ENCODE results near the gene DDX21.
A peak's percentile ranks its signal among the peaks of the same experiment; 100 is the strongest.

Gene DDX21

DNA sequence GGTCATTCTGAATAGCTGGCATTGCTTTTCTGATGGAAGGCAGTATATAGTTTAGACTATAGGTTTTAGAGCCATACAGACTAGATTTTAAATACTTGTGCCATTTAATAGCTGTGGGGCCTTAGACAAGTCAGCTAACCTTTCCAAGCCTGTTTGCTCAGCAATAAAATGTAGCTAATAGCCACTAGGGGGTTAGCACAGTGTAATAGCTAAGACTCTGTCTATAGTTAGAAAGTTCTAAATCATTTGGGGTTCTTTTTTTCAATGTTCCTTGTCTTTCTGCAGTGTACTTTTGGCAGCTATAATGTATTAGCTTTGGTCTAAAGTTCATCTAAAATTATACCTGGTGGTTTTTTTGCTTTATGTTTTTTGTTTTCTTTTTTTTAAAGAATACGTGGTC is 25.1 kb downstream of the DDX21 start:
- Histone ChIP-seq H2BK120ac (ENCODE audit: low read depth, low read length) (no peak overlapping the region), H4K8ac (ENCODE audit: low read length) (no peak overlapping the region), H3K4me2 (ENCODE audit: low read length, poor library complexity, severe bottlenecking) (no peak overlapping the region), H2BK5ac (ENCODE audit: low read depth, low read length, poor library complexity, severe bottlenecking) (no peak overlapping the region), H3K9me3 (ENCODE audit: control insufficient read depth, low read length) (no peaks in the 10 kb centered on the region), H3K9ac (ENCODE audit: low read length) (no peak overlapping the region), H3K4me3 (ENCODE audit: insufficient read depth in 1 of 2, low read depth in 1 of 2, low read length in 2 of 2) (no peak overlapping the region), H2BK12ac (ENCODE audit: low read length in 2 of 2) (no peak overlapping the region), H2AK5ac (ENCODE audit: low read length, severe bottlenecking) (no peak overlapping the region), H2AFZ (ENCODE audit: low read depth, low read length) (no peak overlapping the region), H2BK15ac (ENCODE audit: low read depth, poor library complexity, severe bottlenecking) (no peak overlapping the region), H3K14ac (ENCODE audit: low read length in 2 of 2) (no peak overlapping the region), H3K18ac (ENCODE audit: low read depth in 1 of 2, low read length in 2 of 2) (no peak overlapping the region), H3K27ac (ENCODE audit: low read length, poor library complexity, severe bottlenecking) (no peak overlapping the region), H3K36me3 (ENCODE audit: control insufficient read depth in 1 of 2, insufficient read depth in 2 of 2, low read depth in 1 of 2, low read length in 2 of 2) (peaks cover 32 to 92% of the 10 kb centered on the region in 2 experiments), H3K79me1 (replicated peaks; ENCODE audit: low read length, poor library complexity, severe bottlenecking) (peaks cover 18% of the 10 kb centered on the region), H3K27me3 (ENCODE audit: control insufficient read depth in 1 of 2, insufficient read depth in 1 of 2, low read length in 2 of 2) (no peaks in the 10 kb centered on the region), H4K91ac (ENCODE audit: low read length) (no peak overlapping the region), H3K23ac (ENCODE audit: low read length in 2 of 2) (no peak overlapping the region), H3K4me1 (ENCODE audit: control insufficient read depth, insufficient read depth, low read depth, low read length) (no peaks in the 10 kb centered on the region), H3K4ac (ENCODE audit: low read depth in 1 of 2, low read length in 2 of 2) (no peak overlapping the region)
- WGBS, result 100% methylated on average over 1 of the region's 1 CpG
- DNase-seq, result peak; percentile 37

DNA sequence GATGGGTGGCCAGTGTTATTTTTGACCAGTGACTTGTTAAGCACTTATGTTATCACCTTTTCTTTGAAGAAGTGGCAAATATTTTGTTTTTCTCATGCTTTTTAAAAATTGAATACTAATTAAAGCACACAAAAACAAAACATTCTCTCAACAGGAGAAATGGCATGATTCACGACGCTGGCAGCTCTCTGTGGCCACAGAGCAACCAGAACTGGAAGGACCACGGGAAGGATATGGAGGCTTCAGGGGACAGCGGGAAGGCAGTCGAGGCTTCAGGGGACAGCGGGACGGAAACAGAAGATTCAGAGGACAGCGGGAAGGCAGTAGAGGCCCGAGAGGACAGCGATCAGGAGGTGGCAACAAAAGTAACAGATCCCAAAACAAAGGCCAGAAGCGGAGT is 26.4 kb downstream of the DDX21 start:
- no peak overlapping the region for H2AFZ ChIP-seq (ENCODE audit: low read depth, low read length)
- WGBS, result 94% methylated on average over 10 of the region's 11 CpGs

DNA sequence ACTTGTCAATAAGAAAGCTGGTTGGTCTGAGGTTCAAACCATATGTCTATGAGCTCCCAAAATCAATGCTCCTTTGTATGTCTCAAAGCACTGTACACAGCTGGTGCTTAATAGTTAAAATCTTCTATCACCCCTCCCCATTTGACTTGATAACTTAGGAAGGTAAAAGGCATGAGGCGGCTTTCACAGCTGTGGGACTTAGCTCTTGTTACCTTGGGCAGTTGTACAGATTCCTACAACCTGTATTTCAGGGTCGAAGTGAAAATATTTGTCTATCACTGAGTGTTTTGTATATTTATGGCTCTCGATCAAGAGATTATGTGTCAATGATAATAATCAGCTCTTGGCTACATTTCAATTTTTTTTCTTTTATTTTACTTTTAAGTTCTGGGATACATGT is 31.6 kb downstream of the DDX21 start:
- WGBS, result 100% methylated on average over 1 of the region's 3 CpGs
- no peak overlapping the region for H2BK12ac ChIP-seq (ENCODE audit: low read length in 2 of 2)
- no peak overlapping the region for H2BK5ac ChIP-seq (ENCODE audit: low read depth, low read length, poor library complexity, severe bottlenecking)

More for the DNA sequence above, 26.4 kb downstream of the DDX21 start:
- Histone ChIP-seq H2AK5ac (ENCODE audit: low read length, severe bottlenecking) (no peak overlapping the region), H4K8ac (ENCODE audit: low read length) (no peak overlapping the region), H3K4ac (ENCODE audit: low read depth in 1 of 2, low read length in 2 of 2) (no peak overlapping the region), H3K79me1 (replicated peaks; ENCODE audit: low read length, poor library complexity, severe bottlenecking) (peaks cover 15% of the 10 kb centered on the region), H2BK5ac (ENCODE audit: low read depth, low read length, poor library complexity, severe bottlenecking) (no peak overlapping the region), H3K4me1 (ENCODE audit: control insufficient read depth, insufficient read depth, low read depth, low read length) (no peaks in the 10 kb centered on the region), H3K9me3 (ENCODE audit: control insufficient read depth, low read length) (no peaks in the 10 kb centered on the region), H3K4me2 (ENCODE audit: low read length, poor library complexity, severe bottlenecking) (no peak overlapping the region), H3K9ac (ENCODE audit: low read length) (no peak overlapping the region), H3K18ac (ENCODE audit: low read depth in 1 of 2, low read length in 2 of 2) (no peak overlapping the region), H3K23ac (ENCODE audit: low read length in 2 of 2) (no peak overlapping the region), H2BK120ac (ENCODE audit: low read depth, low read length) (no peak overlapping the region), H3K27me3 (ENCODE audit: control insufficient read depth in 1 of 2, insufficient read depth in 1 of 2, low read length in 2 of 2) (no peaks in the 10 kb centered on the region), H3K14ac (ENCODE audit: low read length in 2 of 2) (no peak overlapping the region), H2BK15ac (ENCODE audit: low read depth, poor library complexity, severe bottlenecking) (no peak overlapping the region), H2BK12ac (ENCODE audit: low read length in 2 of 2) (no peak overlapping the region), H3K4me3 (ENCODE audit: insufficient read depth in 1 of 2, low read depth in 1 of 2, low read length in 2 of 2) (no peak overlapping the region), H4K91ac (ENCODE audit: low read length) (no peak overlapping the region), H3K36me3 (ENCODE audit: control insufficient read depth in 1 of 2, insufficient read depth in 2 of 2, low read depth in 1 of 2, low read length in 2 of 2) (peaks cover 22 to 80% of the 10 kb centered on the region in 2 experiments), H3K27ac (ENCODE audit: low read length, poor library complexity, severe bottlenecking) (no peak overlapping the region)
- DNase-seq, result no peak

DNA sequence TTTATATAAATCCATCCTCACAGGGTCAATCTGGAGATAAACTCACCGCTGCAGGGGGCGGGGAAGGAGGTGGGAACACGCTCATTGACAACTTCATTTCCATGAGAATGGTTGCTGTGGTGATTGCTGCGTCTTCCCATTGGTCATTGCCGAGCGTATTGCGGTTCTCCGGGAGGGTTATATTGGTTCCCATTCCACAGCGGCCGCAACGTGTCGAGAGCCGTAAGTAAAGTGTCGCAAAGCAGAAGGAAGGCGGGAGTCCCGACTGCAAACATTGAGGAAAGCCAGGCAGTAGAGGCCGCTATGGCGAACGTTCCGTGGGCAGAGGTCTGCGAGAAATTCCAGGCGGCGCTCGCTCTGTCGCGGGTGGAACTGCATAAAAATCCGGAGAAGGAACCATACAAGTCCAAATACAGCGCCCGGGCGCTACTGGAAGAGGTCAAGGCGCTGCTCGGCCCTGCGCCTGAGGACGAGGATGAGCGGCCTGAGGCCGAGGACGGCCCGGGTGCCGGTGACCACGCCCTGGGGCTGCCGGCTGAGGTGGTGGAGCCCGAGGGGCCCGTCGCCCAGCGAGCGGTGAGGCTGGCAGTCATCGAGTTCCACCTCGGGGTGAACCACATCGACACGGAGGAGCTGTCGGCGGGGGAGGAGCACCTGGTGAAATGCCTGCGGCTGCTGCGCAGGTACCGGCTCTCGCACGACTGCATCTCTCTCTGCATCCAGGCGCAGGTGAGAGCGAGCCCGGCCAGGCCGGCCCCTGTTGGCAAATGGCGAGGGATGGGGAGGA is 32.8 kb downstream of the DDX21 start, which contains the start of gene KIFBP:
KIFBP (plus strand) TSS at position 274 of the 787 bp plus-strand sequence; CDS start at position 304, 30 bp downstream.
- peak within 1 kb of the TSS in 1 of 2 experiments; percentile 46 for H3K23ac ChIP-seq (ENCODE audit: low read length in 2 of 2)
- peak within 1 kb of the TSS; percentile 83 for H2AFZ ChIP-seq (ENCODE audit: low read depth, low read length)
- WGBS, result 0% methylated on average over 62 of the region's 62 CpGs
- H3K4me3 ChIP-seq (ENCODE audit: insufficient read depth in 1 of 2, low read depth in 1 of 2, low read length in 2 of 2), result peak within 1 kb of the TSS; percentile 87 to 97
- H3K79me1 ChIP-seq (replicated peaks; ENCODE audit: low read length, poor library complexity, severe bottlenecking), result peaks cover 6% of the 10 kb centered on the region
- peak within 1 kb of the TSS; percentile 54 for H2BK15ac ChIP-seq (ENCODE audit: low read depth, poor library complexity, severe bottlenecking)
- H4K91ac ChIP-seq (ENCODE audit: low read length), result peak within 1 kb of the TSS; percentile 70
- peak within 1 kb of the TSS; percentile 73 to 89 for H3K18ac ChIP-seq (ENCODE audit: low read depth in 1 of 2, low read length in 2 of 2)
- H3K27me3 ChIP-seq (ENCODE audit: control insufficient read depth in 1 of 2, insufficient read depth in 1 of 2, low read length in 2 of 2), result no peaks in the 10 kb centered on the region
- no peaks in the 10 kb centered on the region for H3K9me3 ChIP-seq (ENCODE audit: control insufficient read depth, low read length)
- peak within 1 kb of the TSS; percentile 73 for H2BK120ac ChIP-seq (ENCODE audit: low read depth, low read length)
- H3K9ac ChIP-seq (ENCODE audit: low read length), result peak within 1 kb of the TSS; percentile 95
- H3K36me3 ChIP-seq (ENCODE audit: control insufficient read depth in 1 of 2, insufficient read depth in 2 of 2, low read depth in 1 of 2, low read length in 2 of 2), result peaks cover 7 to 24% of the 10 kb centered on the region in 2 experiments
- peak; percentile 99 for DNase-seq
- H2BK12ac ChIP-seq (ENCODE audit: low read length in 2 of 2), result no peak within 1 kb of the TSS
- H2AK5ac ChIP-seq (ENCODE audit: low read length, severe bottlenecking), result no peak within 1 kb of the TSS
- peak within 1 kb of the TSS; percentile 87 to 91 for H3K4ac ChIP-seq (ENCODE audit: low read depth in 1 of 2, low read length in 2 of 2)
- H3K4me1 ChIP-seq (ENCODE audit: control insufficient read depth, insufficient read depth, low read depth, low read length), result peaks cover 15% of the 10 kb centered on the region
- peak within 1 kb of the TSS; percentile 74 for H4K8ac ChIP-seq (ENCODE audit: low read length)
- H2BK5ac ChIP-seq (ENCODE audit: low read depth, low read length, poor library complexity, severe bottlenecking), result no peak within 1 kb of the TSS
- peak within 1 kb of the TSS; percentile 76 for H3K4me2 ChIP-seq (ENCODE audit: low read length, poor library complexity, severe bottlenecking)
- peak within 1 kb of the TSS in 1 of 2 experiments; percentile 89 for H3K14ac ChIP-seq (ENCODE audit: low read length in 2 of 2)
- H3K27ac ChIP-seq (ENCODE audit: low read length, poor library complexity, severe bottlenecking), result peak within 1 kb of the TSS; percentile 85

More for the DNA sequence above, 31.6 kb downstream of the DDX21 start:
- Histone ChIP-seq H2BK15ac (ENCODE audit: low read depth, poor library complexity, severe bottlenecking) (no peak overlapping the region), H3K27me3 (ENCODE audit: control insufficient read depth in 1 of 2, insufficient read depth in 1 of 2, low read length in 2 of 2) (no peaks in the 10 kb centered on the region), H3K18ac (ENCODE audit: low read depth in 1 of 2, low read length in 2 of 2) (no peak overlapping the region), H2BK120ac (ENCODE audit: low read depth, low read length) (no peak overlapping the region), H3K79me1 (replicated peaks; ENCODE audit: low read length, poor library complexity, severe bottlenecking) (peaks cover 7% of the 10 kb centered on the region), H4K91ac (ENCODE audit: low read length) (no peak overlapping the region), H4K8ac (ENCODE audit: low read length) (no peak overlapping the region), H3K14ac (ENCODE audit: low read length in 2 of 2) (no peak overlapping the region), H3K4me1 (ENCODE audit: control insufficient read depth, insufficient read depth, low read depth, low read length) (peaks cover 13% of the 10 kb centered on the region), H3K4me2 (ENCODE audit: low read length, poor library complexity, severe bottlenecking) (no peak overlapping the region), H3K4ac (ENCODE audit: low read depth in 1 of 2, low read length in 2 of 2) (no peak overlapping the region), H3K4me3 (ENCODE audit: insufficient read depth in 1 of 2, low read depth in 1 of 2, low read length in 2 of 2) (no peak overlapping the region), H3K23ac (ENCODE audit: low read length in 2 of 2) (no peak overlapping the region), H3K36me3 (ENCODE audit: control insufficient read depth in 1 of 2, insufficient read depth in 2 of 2, low read depth in 1 of 2, low read length in 2 of 2) (peaks cover 7 to 35% of the 10 kb centered on the region in 2 experiments), H3K9me3 (ENCODE audit: control insufficient read depth, low read length) (no peaks in the 10 kb centered on the region), H2AK5ac (ENCODE audit: low read length, severe bottlenecking) (no peak overlapping the region), H3K27ac (ENCODE audit: low read length, poor library complexity, severe bottlenecking) (no peak overlapping the region), H3K9ac (ENCODE audit: low read length) (no peak overlapping the region), H2AFZ (ENCODE audit: low read depth, low read length) (no peak overlapping the region)
- DNase-seq, result no peak
